GM21360 (cell line): ENCODE results near the gene PRICKLE2.

Experiments used
- ATAC-seq: cut with Tn5 transposase; IDR thresholded peaks from one replicate; pipeline ENCODE4 v1.9.1; 2021; ENCODE audit warnings: mild to moderate bottlenecking, moderate library complexity; ENCODE audit not compliant: unreplicated experiment

Gene PRICKLE2

GRCh38 chr3:64195789-64196188 lies 29.5 kb downstream of the PRICKLE2 start:
- ATAC-seq = no peak

- ATAC-seq = no peak
Observed at GRCh38 chr3:64191822-64192221, 33.4 kb downstream of the PRICKLE2 start.

- no peak for ATAC-seq
Observed at GRCh38 chr3:64190517-64191515, 34.5 kb downstream of the PRICKLE2 start.

GRCh38 chr3:64188810-64189560 lies 36.3 kb downstream of the PRICKLE2 start:
- no peak for ATAC-seq

GRCh38 chr3:64187065-64187959 lies 38.0 kb downstream of the PRICKLE2 start:
- ATAC-seq = no peak

- no peak for ATAC-seq
Observed at GRCh38 chr3:64186667-64187064, 38.6 kb downstream of the PRICKLE2 start.

GRCh38 chr3:64185436-64185835 lies 39.8 kb downstream of the PRICKLE2 start:
- ATAC-seq = no peak

- ATAC-seq = no peak
Observed at GRCh38 chr3:64184621-64185020, 40.6 kb downstream of the PRICKLE2 start.

GRCh38 chr3:64179860-64180259 lies 45.4 kb downstream of the PRICKLE2 start:
- no peak for ATAC-seq

GRCh38 chr3:64179249-64179648 lies 46.0 kb downstream of the PRICKLE2 start:
- ATAC-seq = no peak

- no peak for ATAC-seq
Observed at GRCh38 chr3:64178419-64178818, 46.8 kb downstream of the PRICKLE2 start.

GRCh38 chr3:64176461-64176996 lies 48.7 kb downstream of the PRICKLE2 start:
- peak; percentile 92 for ATAC-seq

GRCh38 chr3:64174328-64174727 lies 50.9 kb downstream of the PRICKLE2 start:
- ATAC-seq = no peak

GRCh38 chr3:64173563-64173962 lies 51.7 kb downstream of the PRICKLE2 start:
- ATAC-seq = no peak

- ATAC-seq = no peak
Observed at GRCh38 chr3:64170270-64170669, 55.0 kb downstream of the PRICKLE2 start.

- ATAC-seq = no peak
Observed at GRCh38 chr3:64167868-64168267, 57.4 kb downstream of the PRICKLE2 start.

- no peak for ATAC-seq
Observed at GRCh38 chr3:64167351-64167750, 57.9 kb downstream of the PRICKLE2 start.

- ATAC-seq = no peak
Observed at GRCh38 chr3:64166584-64167162, 58.6 kb downstream of the PRICKLE2 start.

GRCh38 chr3:64164349-64164748 lies 60.9 kb downstream of the PRICKLE2 start:
- ATAC-seq = no peak

- peak; percentile 91 for ATAC-seq
Observed at GRCh38 chr3:64163755-64164148, 61.5 kb downstream of the PRICKLE2 start.
